Breast epithelium (tissue), 3 donors: ENCODE results near the gene CD93.

Experiments used
- POLR2A ChIP-seq: fragments of 450-650 bp; IDR thresholded peaks from one replicate; pipeline ENCODE4 v1.6.1; 2016; ENCODE audit warnings: antibody characterized with exemption, mild to moderate bottlenecking, moderate library complexity
- TF ChIP-seq, protein P1 (sequence below), 3 donors: fragments of 450-650 bp; IDR thresholded peaks; one replicate each; pipeline ENCODE4 v1.5.1; 2016 to 2017; ENCODE audit warnings: antibody characterized with exemption in 3 of 3, mild to moderate bottlenecking in 3 of 3, moderate library complexity in 3 of 3

GRCh38 chr20:23120261-23120660 lies 34.1 kb upstream of the CD93 start:
- TF ChIP-seq POLR2A: no peak
- TF ChIP-seq, protein P1, sequence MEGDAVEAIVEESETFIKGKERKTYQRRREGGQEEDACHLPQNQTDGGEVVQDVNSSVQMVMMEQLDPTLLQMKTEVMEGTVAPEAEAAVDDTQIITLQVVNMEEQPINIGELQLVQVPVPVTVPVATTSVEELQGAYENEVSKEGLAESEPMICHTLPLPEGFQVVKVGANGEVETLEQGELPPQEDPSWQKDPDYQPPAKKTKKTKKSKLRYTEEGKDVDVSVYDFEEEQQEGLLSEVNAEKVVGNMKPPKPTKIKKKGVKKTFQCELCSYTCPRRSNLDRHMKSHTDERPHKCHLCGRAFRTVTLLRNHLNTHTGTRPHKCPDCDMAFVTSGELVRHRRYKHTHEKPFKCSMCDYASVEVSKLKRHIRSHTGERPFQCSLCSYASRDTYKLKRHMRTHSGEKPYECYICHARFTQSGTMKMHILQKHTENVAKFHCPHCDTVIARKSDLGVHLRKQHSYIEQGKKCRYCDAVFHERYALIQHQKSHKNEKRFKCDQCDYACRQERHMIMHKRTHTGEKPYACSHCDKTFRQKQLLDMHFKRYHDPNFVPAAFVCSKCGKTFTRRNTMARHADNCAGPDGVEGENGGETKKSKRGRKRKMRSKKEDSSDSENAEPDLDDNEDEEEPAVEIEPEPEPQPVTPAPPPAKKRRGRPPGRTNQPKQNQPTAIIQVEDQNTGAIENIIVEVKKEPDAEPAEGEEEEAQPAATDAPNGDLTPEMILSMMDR (IDR thresholded peaks at IDR 0.05): no peak
